Fibroblast of the conjunctiva (primary cell): ENCODE results near the gene SYNPO2.
"Not testable (repeated sequence)": the region's sequence is repeated elsewhere in the genome, so short reads cannot be mapped to it uniquely, and the experiment has no call there.

Source experiments
- DNase-seq: peaks from one replicate; pipeline ENCODE4 v3.0.0-alpha.2; 2010; ENCODE audit warnings: low read depth

The SYNPO2 gene

DNA sequence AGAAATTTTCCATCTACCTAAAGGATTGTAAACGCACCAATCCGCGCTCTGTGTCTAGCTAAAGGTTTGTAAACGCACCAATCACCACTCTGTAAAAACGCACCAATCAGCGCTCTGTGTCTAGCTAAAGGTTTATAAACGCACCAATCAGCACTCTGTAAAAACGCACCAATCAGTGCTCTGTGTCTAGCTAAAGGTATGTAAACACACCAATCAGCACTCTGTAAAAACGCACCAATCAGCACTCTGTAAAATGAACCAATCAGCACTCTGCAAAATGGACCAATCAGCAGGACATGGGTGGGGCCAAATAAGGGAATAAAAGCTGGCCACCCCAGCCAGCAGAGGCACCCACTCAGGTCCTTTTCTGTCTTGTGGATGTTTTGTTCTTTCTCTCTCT is 10.1 kb upstream of the SYNPO2 start:
- DNase-seq, result not testable (repeated sequence)

DNA sequence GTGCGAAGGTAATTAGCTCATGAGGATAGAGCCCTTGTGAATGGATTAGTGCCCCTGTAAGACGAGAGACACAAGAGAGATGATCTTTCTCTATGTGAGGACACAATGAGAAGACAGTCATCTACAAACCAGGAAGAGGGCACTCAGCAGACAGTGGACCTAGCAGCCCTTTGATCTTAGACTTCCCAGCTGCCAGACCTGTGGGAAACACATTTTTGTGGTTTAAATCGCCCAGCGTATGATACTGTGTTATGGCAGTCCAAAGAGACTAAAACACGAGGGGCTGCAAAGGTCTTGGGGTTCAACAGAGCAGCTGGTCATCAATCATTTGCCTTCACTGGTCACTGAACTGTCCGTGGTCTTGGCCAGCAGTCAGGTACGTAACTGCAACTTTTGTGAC is 9.2 kb upstream of the SYNPO2 start:
- DNase-seq, result no peak

DNA sequence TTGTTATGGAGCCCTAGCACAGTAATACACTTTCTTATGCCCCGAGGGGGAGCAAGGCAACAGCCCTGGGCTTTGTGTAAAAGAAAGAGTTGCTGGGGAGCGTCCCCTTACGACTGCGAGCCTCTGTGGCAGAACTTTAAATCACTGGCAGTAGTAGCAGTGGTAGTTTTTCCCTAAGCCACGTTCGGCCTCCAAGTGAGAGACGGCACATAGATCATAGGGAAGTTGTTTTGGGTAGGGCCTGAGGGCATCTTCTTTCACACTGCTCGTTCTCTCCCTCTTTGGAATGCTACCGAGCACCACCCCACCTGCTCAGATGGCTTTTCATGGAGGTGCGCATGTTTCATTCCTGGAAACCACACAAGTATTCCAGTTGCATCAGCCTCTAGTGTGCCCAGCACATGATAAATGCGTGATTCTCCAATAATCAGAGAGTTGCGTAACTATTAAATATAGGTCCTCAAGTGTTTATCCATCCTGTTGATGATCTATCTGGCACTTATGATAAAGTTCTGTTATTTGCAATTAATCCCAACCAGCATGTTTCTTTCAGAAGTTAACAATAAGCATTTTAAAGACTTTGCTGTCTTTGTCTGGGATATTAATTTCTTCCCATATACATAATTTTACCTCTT is 7.0 kb upstream of the SYNPO2 start:
- DNase-seq, result no peak

DNA sequence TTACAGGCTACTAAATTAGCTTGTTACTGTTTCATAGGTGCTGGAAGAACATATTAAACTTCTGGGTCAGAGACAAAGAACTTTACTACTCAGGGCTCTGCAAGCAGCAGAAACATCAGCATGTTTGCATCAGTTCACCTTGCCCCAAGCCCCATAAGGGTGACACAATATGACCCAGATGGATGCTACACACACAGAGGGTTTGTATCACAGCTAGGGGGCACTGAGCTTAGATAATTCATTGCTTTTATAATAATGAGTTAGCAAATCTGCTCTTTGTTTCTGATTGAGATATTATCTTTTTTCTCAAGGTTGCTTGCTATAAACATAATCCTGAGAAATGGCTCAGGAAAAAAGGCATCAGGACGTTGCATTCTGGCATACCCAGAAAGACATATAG is 4.8 kb upstream of the SYNPO2 start:
- no peak for DNase-seq

DNA sequence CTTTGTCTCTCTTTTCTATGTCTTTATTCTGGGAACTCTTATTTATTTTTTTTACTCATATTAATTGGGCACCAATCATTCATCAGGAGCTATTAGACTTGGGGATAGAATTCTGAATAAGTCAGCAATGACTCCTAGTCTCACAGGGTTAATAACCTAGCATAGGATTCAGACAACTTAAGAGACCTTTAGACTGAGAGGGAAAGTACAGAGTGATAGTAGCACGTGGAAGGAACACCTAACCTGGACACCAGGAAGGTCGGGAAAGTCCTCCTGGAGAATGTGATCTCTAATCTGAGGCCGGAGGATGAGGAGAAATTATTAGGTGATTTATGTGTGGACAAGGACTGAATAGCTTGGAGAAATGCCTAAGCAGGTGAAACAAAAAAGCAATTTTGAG is 3.9 kb upstream of the SYNPO2 start:
- no peak for DNase-seq

DNA sequence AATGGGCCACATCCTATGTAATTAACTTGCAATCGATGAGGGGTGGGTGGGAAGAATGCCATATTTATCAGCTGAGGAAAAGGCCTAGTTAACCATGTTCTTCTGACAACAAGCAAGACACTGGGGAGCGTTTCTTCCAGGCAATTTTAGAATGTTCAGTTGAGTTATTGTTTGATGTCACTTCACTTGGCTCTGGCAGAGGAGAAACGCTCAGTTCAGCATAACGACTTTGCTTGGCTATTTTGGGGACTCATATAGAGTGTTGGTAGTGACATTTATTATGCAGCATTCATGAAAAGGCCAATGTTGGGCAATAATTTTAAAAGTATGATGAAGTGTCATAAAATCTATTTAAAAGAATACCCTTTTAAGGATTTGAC is 648 bp downstream of the SYNPO2 start:
- DNase-seq, result no peak

DNA sequence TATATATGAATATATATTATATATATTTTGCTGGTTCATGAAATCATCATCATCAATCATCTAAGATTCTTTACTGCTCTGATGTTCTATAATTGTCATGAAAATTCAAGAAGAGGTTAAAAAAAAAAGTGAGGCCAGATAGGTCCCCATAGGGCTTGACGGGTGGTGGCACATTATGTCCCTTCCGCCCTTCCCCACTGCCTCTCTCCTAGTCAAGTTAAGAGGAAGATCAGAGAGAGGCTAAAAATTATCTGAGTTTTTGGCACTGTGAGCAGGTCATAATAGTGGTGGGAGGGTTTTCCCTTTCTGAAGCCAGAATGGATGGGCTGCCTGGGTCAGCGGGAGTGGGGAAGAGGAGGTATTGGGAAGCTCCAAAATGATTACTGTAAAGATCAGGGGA is 5.4 kb downstream of the SYNPO2 start:
- no peak for DNase-seq

DNA sequence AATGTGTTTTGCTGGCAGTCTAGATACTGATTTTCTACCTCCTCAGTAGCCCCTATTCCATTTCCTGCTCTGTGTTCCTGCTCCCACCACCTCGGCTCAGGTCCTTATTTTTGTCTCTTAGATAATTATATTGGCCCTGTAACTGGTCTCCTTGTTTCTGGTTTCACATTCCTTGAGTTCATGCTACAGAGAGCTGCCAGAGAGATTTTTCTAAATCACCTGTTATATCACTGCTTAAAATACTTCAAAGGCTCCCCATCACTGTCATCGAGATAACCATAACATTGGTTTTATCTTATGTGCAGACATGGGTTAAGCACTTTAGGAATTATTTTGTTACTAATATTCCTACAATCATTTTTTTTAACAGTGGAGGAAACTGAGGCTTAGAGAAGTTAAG is 9.6 kb downstream of the SYNPO2 start:
- no peak for DNase-seq

DNA sequence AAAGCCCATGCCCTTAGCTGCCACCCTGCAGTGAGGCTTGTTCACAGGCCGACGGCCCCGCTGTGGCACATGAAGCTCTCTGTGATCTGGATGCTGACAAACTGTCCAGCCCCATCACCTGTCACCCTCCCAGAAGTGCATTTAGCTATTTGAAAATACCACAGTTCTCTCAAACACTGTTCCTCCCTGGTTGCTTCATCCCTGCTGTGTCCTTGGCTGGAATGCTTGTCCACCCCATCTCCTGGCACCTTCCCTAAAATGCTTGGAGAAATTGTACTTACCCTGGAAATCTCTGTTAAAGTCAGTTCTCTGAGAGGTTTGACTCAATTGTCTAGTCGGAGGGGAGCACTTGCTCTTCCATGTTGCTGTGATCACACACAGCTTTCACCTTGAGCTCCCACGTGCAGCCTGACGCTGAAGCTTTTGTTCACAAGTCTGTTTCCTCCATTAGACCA is 10.1 kb downstream of the SYNPO2 start:
- DNase-seq, result no peak

DNA sequence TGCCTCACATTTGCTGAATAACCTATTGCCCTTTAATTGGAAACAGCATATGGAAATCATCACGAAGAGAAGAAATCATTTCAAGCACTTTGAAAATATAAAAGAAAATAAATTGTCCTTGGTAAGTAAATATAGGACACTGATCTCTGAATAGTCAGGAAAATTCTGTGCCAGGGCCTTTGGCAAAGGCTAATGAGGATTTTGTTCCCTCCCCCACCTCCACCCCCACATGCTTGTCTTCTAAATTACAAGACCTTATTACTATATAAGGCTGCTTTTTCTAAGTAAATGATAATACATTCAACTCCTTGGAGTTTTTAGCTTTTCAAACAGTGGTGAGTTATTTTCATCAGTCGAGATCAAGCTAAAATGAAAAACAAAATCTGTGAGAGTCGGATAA is 15.8 kb downstream of the SYNPO2 start:
- DNase-seq, result no peak

DNA sequence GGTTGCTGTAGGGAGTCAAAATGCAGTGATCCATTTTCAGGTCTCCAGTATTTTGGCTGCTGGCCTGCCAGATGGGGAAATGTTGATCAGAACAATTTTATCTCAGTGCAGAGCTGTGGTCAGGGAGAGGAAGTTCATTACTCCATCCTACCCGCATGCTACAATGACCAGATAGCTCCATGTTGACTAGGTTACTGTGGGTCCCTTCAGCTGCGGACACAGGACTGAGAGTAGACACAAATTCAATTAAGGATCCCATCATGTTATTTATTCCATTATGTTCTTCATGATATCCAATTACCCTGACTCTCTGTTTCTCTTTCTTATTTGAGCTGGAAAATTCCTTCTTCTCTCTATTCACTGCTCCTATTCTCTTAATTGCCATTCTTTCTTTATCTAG is 16.3 kb downstream of the SYNPO2 start:
- DNase-seq, result no peak

DNA sequence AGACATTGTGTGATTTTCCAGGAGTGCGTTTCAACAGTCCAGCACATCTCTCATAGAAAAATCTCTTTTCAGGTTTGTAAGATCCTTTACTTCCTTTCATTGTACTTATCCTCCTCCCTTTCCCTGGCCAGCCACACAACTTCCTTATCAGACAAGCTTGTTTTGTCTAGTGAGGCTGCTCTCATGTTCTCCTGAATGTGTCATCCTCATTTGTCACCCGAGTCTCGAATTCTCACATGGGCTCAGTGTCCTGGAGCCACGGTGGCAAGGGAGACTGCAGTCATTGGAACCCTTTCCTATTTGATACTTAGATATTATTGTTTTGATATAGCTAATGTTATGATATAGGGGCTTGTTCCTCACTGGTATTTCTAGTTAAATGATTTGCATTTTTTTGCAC is 16.9 kb downstream of the SYNPO2 start:
- no peak for DNase-seq

DNA sequence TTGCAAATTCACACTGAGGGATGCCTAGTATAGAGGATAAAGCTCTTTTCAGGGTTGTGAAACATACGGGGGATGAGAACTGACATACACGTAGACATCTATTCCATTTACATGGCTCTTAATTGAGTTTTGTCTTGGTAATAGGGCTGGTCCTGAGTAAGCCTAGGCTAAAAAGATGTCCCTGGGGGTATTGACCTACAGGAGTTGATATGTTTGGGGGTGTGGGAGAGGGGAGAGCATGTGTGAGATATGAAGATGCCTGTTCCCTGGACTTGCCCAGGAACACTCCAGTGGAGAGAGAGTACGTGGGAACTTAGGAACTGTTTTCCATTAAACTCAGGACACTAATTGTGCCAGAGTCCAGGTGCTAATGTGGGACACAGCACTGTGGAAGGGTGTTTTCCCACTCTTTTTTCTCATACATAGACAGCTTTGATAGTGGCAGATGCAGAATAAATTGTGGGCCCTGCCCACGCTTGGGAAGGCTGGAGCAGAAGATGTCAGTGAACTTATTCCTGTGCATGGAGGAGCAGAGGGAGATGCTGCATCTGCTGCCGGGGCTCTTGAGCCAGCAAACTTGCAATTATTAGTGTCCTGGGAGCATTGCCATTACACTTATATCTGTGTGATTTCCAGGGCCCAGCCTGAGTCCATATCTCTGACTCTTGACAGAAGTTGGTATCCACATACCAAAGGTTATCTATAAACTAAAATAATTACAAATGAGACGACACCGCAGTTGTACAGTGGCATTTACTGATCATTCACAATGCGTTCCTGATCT is 20.7 kb downstream of the SYNPO2 start:
- DNase-seq, result no peak

DNA sequence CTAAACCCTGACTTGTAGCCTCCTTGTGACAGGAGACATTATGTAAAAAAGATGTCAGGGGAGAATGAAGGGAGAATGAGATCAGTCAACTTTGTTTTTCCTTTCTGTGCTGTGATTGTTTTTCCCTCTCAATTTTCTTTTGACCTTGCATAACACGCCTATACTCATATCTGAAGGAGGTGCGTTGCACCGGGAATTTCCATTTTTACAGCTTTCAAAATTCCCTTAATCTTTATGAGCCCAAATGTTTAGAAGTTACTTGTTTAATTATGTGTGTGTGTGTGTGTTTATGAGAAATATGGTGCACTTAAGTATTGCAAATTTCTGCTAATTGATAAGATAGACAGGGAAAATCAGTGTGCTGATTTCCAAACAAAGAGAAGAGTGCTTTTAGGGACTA is 21.6 kb downstream of the SYNPO2 start:
- DNase-seq, result no peak

DNA sequence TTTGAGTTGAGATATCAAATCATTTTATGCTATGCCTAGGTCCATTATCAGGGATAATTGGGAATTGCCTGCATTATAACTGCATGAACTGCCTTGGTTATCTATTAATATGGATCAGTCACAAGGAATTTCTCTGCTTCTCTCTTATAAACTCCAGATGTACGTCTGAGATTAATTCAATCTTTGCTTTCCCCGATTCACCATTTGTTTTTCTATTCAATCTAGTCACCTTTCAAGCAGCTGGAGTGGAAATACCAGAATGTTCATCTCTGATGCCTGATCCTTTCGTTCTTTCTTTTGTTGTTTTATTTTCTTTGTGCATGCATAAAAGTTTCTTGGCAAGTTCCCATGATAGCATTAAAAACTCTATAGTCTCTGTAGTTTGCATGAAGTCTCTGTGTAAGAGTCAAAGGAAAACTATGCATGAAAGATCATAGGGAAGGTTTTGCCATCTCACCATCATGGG is 22.6 kb downstream of the SYNPO2 start:
- no peak for DNase-seq

DNA sequence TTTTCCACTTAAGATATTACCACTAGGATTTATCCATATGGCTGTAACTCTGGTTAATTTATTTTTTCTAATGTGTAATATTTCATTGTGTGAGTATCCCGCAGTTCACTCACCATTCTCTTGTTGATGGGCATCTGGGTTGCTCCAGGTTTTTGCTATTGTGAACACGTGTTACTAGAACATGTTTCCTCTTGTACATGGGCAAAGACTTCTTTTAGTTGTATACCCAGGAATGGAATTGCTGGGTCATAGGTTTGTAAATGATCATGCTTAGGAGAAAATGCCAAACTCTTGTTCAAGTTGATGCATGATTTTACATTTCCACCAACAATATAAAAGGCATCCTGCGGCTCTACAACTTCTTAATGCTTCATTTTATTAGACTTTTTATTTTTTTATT is 26.8 kb downstream of the SYNPO2 start:
- DNase-seq, result no peak

DNA sequence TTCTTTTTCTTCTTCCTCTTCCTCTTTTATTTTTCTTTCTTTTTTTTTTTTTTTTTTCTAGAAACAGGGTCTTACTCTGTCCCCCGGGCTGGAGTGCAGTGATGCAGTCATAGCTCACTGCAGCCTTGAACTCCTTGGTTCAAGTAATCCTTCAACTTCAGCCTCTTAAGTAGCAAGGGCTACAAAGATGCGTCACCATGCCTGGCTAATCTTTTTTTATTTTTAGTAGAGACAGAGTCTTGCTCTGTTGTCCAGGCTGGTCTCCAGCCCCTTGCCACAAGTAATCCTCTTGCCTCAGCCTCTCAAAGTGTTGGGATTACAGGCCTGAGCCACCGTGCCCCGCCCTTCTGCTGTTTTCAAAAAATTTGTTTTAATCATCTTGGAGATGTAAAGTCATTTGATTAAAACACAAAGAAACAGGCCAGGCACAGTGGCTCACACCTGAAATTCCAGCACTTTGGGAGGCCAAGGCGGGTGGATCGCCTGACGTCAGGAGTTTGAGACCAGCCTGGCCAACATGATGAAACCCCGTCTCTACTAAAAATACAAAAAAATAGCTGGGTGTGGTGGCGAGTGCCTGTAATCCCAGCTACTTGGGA is 28.1 kb downstream of the SYNPO2 start:
- DNase-seq, result no peak

DNA sequence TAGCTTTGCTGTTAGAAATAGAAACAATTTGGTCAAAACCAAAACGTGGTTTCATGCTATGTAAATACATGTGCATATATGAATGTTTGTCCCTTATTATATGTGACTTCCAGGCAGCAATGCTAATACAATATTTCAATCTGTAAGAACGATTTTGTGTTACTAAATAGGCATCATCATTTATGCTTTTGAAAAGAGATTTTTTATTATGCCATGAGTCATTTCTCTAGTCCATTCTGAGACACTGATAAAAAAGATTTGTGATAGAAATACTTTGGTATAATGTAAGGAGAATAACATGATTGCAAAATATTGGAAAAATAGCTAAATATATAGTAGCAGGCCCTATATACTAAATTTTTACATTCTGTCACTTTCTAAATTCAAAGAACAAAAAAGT is 28.9 kb downstream of the SYNPO2 start:
- no peak for DNase-seq

DNA sequence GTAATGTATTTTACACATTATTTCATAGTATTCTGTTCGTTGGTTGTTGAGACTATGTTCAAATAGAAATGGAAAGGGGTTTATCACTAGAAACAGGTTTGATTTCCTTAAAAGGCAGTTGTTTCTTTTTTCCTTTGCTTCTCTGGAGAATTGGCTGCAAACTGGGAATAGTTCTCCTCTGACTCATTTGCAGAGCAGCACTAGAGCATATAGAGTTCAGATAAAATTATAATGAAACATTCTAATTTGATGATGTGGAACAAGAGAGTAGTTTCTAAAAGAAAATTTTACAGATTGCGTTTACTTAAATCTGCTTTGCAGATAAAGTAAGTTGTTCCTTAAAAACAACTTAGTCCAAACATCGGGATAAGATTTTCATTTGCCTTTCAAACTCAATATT is 29.7 kb downstream of the SYNPO2 start:
- DNase-seq, result peak; percentile 81

DNA sequence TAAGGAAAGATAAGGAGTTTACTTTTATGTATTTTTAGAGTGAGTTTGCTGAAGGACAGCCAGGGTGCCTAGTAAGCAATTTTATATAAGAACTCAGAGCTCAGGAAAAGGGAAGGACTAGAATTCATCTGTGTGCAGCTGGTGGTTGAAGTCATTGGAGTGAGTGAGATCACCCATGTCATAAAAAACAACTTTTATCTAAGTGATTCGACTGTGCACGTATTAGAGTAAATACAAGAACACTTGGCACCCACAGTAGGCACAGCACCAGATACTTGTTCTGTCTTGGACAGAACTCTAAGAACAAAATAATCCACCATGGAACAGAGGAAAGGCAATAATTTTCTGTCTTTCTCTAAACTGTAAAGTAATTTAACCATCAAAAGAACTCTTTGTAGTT is 31.6 kb downstream of the SYNPO2 start:
- no peak for DNase-seq

DNA sequence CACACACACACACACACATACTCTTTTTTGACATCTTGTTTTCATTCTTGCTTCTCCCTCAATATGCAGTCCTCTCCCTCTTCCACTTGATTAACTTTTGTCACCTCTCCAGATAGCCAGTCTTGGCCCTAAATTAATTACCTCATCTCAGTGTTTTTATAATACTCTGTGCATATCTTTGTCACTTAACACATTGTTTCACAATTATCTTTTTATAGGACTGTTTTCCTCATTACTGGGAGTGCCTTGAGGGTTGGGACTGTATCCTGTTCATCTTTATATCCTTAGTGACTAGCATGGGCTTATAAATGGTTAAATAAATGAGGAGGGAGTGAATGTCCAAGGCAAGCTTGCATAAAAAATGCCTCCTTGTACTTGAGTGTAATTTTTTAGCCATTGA is 33.1 kb downstream of the SYNPO2 start:
- DNase-seq, result no peak

DNA sequence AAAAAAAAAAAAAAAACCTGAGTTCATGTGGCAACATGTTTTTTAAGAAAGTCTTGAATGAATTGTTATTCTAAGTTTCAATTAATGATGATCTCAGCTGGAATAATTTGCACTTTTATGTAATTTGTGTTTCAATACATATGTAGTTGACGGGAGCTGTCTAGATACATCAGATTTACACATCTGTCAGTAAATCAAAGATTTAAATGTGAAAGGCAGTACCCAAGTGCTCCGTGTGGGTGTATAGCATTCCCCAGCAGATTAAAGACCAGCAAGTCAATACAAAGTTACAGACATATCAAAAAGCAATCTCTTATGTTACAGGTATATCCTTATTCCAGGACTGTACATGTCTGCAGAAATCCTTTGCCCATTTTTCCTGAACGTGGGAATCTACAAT is 35.2 kb downstream of the SYNPO2 start:
- no peak for DNase-seq

DNA sequence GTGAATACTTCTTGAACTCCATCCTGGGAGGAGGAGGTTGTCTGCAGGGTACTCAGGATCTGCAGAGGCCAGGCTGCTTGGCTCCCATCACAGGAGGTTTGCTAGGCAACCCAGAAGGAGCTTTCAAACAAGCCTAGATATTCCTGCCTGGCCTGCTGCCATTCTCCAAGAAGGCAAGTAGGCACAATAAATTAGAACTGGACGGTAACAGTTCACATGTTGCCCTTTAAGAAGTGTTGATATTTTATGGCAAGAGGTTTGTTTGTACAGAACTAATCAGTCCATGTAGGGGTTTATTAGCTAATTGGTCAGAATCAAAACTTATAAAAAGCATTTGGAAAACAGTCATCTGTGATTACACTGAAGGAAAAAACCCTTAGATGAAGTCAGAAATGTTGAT is 39.3 kb downstream of the SYNPO2 start:
- no peak for DNase-seq

DNA sequence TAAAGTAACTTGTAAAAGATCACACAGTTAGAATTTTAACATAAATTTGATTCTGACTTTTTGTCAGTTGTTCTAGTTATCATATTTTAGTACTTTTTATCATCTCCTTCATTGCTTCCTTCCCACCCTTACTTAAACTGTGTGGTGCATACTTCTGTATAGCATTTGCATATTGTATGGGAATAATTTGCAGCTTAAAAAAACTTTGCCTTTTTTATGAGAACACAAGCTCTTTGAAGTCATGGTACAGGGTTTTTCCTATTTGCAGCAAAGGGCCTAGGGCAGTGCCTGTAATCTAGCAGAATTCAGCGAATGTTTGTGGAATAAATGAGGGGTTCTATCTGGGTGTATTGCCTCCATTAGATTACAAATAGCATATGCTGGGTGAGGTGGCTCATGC is 41.6 kb downstream of the SYNPO2 start:
- no peak for DNase-seq
